Endodermal cell (in vitro differentiated cells): ENCODE data around the gene PDCD1LG2. TPM values are rescaled to one million over a fixed set of nuclear protein-coding genes. Genes with fewer than 3 reads are reported as not detected.

Experiments used
- DNase-seq: peaks from one replicate; pipeline ENCODE4 v3.0.0-alpha.2; 2017
- H3K27ac ChIP-seq: 2 replicates; pipeline ENCODE4 v1.5.1; 2013; ENCODE audit warnings: mild to moderate bottlenecking, low read depth, low read length, moderate library complexity
- H3K27me3 ChIP-seq: 2 replicates; pipeline ENCODE4 v1.6.1; 2013; ENCODE audit warnings: mild to moderate bottlenecking, low read length, moderate library complexity; ENCODE audit not compliant: insufficient read depth, control insufficient read depth, poor library complexity, severe bottlenecking
- H3K36me3 ChIP-seq: 2 replicates; pipeline ENCODE4 v1.7.0; 2013; ENCODE audit warnings: mild to moderate bottlenecking, low read length, moderate library complexity; ENCODE audit not compliant: control insufficient read depth, insufficient read depth
- H3K4me1 ChIP-seq: one replicate; pipeline ENCODE4 v1.7.0; 2013; ENCODE audit warnings: low read length; ENCODE audit not compliant: control insufficient read depth, insufficient read depth
- H3K4me3 ChIP-seq: 2 replicates; pipeline ENCODE4 v1.5.1; 2013; ENCODE audit warnings: mild to moderate bottlenecking, low read length, moderate library complexity
- H3K9ac ChIP-seq: 2 replicates; pipeline ENCODE4 v1.6.1; 2013; ENCODE audit warnings: mild to moderate bottlenecking, low read length, moderate library complexity; ENCODE audit not compliant: poor library complexity, severe bottlenecking; ENCODE audit errors: extremely low read depth
- H3K9me3 ChIP-seq: 2 replicates; pipeline ENCODE4 v1.6.1; 2013; ENCODE audit warnings: mild to moderate bottlenecking, low read length, moderate library complexity; ENCODE audit not compliant: control insufficient read depth
- H3K27ac Mint-ChIP-seq: 2 replicates; pipeline ENCODE4 v1.8.0; 2020; ENCODE audit warnings: mixed read lengths
- H3K27me3 Mint-ChIP-seq: 2 replicates; pipeline ENCODE4 v1.8.0; 2021; ENCODE audit warnings: mild to moderate bottlenecking, mixed read lengths; ENCODE audit not compliant: insufficient read depth
- H3K36me3 Mint-ChIP-seq: 2 replicates; pipeline ENCODE4 v1.8.0; 2020; ENCODE audit warnings: low read depth, mixed read lengths
- H3K4me1 Mint-ChIP-seq: 2 replicates; pipeline ENCODE4 v1.8.0; 2020; ENCODE audit warnings: mixed read lengths
- H3K4me3 Mint-ChIP-seq: 2 replicates; pipeline ENCODE4 v1.8.0; 2020; ENCODE audit warnings: mild to moderate bottlenecking, moderate library complexity, mixed read lengths
- H3K9me3 Mint-ChIP-seq: 2 replicates; pipeline ENCODE4 v1.8.0; 2020; ENCODE audit warnings: mild to moderate bottlenecking, mixed read lengths
- WGBS, 2 experiments: methylation state at CpG; one replicate each; pipeline versions ENCODE4 v1.1.5 to v1.1.7; 2013; ENCODE audit warnings: missing lambda C conversion rate in 2 of 2, mixed read lengths in 1 of 2; ENCODE audit not compliant: insufficient coverage in 1 of 2, insufficient read length in 1 of 2; 5-methylcytosine and 5-hydroxymethylcytosine counted together
- total RNA-seq, 2 donors: library from RNA; stranded (reverse); fragmentation: NEBNext Ultra II Directional in 1 of 2; extraction: Animal tissue kit (Norgen Biotek cat#: 25700) in 1 of 2; gene quantifications; 2 replicates in 1 of 2; 3 replicates in 1 of 2; pipeline ENCODE4 v1.2.1, GENCODE V29; 2021
- TF ChIP-seq, protein P1 (sequence below): fragments of 200-600 bp; sonication (generic); conservative IDR thresholded peaks from 2 replicates; pipeline ENCODE4 v1.5.0; 2021; ENCODE audit warnings: antibody characterized with exemption, mild to moderate bottlenecking

The PDCD1LG2 gene
- total RNA-seq, 2 donors from 2014 or later: not detected

DNA sequence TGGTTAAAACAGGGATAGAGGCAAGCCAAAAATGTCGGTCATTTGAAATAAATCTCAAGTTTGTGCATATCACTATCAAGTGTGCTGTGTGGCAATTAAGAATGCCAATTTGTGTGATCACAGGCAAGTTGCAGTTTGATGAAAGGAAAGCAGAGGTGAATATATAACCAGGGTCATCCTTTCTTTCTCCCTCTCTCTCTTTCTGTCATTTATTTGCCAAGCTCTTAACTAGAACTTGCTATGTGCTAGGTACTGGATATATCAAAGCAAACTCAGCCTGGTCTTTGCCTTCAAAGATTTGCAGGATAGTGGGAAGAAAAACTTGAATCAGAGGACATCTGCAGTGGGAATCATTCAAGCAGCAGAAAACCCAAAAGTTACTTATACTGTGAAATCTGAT is 22.0 kb downstream of the PDCD1LG2 start:
- 89 to 100% methylated on average over 1 of the region's 1 CpG for WGBS, 2 experiments
- no peaks in the 10 kb centered on the region for H3K9me3 Mint-ChIP-seq

DNA sequence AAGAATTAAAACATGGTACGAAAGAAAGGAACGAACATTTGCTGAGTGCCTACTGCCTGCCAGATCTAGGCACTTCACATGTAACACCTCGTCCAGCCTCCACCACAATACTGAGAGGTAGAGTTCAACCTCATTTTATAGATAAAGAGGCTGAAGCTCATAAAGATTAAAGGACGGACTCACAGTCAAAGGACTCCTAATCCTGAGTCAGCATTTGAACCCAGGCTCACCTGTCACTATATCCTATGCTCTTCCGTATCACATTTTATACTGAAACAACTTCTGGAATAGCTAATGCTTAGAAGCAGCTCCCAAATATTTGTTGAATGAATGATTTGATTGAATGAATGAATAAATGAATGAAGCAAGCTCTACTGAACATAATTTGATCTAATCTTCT is 22.5 kb downstream of the PDCD1LG2 start:
- Mint-ChIP-seq H3K9me3 (no peaks in the 10 kb centered on the region), H3K4me1 (peaks cover 12% of the 10 kb centered on the region), H3K27me3 (no peaks in the 10 kb centered on the region), H3K36me3 (no peaks in the 10 kb centered on the region), H3K27ac (no peak overlapping the region), H3K4me3 (no peak overlapping the region)
- Histone ChIP-seq H3K4me3 (no peak overlapping the region), H3K27ac (no peak overlapping the region), H3K36me3 (no peaks in the 10 kb centered on the region), H3K27me3 (no peaks in the 10 kb centered on the region), H3K9me3 (no peaks in the 10 kb centered on the region), H3K4me1 (peaks cover 6% of the 10 kb centered on the region), H3K9ac (no peak overlapping the region)
- no peak for DNase-seq
- WGBS, 2 experiments: 88 to 90% methylated on average over 1 to 5 of the region's 5 CpGs
- TF ChIP-seq, protein P1, sequence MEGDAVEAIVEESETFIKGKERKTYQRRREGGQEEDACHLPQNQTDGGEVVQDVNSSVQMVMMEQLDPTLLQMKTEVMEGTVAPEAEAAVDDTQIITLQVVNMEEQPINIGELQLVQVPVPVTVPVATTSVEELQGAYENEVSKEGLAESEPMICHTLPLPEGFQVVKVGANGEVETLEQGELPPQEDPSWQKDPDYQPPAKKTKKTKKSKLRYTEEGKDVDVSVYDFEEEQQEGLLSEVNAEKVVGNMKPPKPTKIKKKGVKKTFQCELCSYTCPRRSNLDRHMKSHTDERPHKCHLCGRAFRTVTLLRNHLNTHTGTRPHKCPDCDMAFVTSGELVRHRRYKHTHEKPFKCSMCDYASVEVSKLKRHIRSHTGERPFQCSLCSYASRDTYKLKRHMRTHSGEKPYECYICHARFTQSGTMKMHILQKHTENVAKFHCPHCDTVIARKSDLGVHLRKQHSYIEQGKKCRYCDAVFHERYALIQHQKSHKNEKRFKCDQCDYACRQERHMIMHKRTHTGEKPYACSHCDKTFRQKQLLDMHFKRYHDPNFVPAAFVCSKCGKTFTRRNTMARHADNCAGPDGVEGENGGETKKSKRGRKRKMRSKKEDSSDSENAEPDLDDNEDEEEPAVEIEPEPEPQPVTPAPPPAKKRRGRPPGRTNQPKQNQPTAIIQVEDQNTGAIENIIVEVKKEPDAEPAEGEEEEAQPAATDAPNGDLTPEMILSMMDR: no peak

More for the DNA sequence above, 22.0 kb downstream of the PDCD1LG2 start:
- no peak for DNase-seq
- Mint-ChIP-seq H3K27me3 (no peaks in the 10 kb centered on the region), H3K4me1 (peaks cover 12% of the 10 kb centered on the region), H3K27ac (no peak overlapping the region), H3K4me3 (no peak overlapping the region), H3K36me3 (no peaks in the 10 kb centered on the region)
- H3K27ac ChIP-seq: no peak overlapping the region
- no peaks in the 10 kb centered on the region for H3K9me3 ChIP-seq
- H3K4me1 ChIP-seq: peaks cover 6% of the 10 kb centered on the region
- H3K27me3 ChIP-seq: no peaks in the 10 kb centered on the region
- H3K9ac ChIP-seq: no peak overlapping the region
- no peak overlapping the region for H3K4me3 ChIP-seq
- TF ChIP-seq, protein P1: no peak
- no peaks in the 10 kb centered on the region for H3K36me3 ChIP-seq

DNA sequence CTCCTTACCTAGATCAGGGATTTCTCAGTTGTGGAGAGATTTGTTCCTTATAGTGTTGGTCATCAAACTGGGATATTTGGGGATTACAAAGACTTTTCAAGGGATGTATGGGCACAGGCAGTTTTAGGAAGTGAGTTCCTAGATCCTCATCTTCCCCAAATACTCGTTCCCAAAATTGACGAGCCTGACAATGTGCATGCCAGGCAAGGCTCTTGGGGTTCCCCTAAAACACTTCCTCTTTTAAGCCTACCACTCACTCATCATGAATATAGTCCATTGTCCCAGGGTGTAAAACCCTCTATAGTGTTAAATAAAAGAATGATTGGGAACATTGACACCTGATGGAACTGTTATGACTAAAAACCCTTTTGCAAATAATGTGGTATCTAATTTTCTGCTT is 26.4 kb downstream of the PDCD1LG2 start:
- H3K9me3 ChIP-seq: no peaks in the 10 kb centered on the region
- H3K36me3 ChIP-seq: no peaks in the 10 kb centered on the region
- H3K27ac ChIP-seq: no peak overlapping the region
- H3K4me3 ChIP-seq: no peak overlapping the region
- no peak overlapping the region for H3K4me3 Mint-ChIP-seq
- no peaks in the 10 kb centered on the region for H3K9me3 Mint-ChIP-seq
- no peaks in the 10 kb centered on the region for H3K27me3 Mint-ChIP-seq
- H3K36me3 Mint-ChIP-seq: no peaks in the 10 kb centered on the region
- H3K27me3 ChIP-seq: no peaks in the 10 kb centered on the region
- H3K4me1 ChIP-seq: peaks cover 6% of the 10 kb centered on the region
- 91% methylated on average over 2 of the region's 2 CpGs; no CpG with 5 or more reads in 1 of the 2 experiments for WGBS, 2 experiments
- no peak for DNase-seq
- TF ChIP-seq, protein P1: no peak
- no peak overlapping the region for H3K9ac ChIP-seq
- H3K27ac Mint-ChIP-seq: no peak overlapping the region
- peaks cover 4% of the 10 kb centered on the region for H3K4me1 Mint-ChIP-seq
